ENCODE results near the gene CCNG2. TPM values are rescaled to one million over a fixed set of nuclear protein-coding genes. Genes with fewer than 3 reads are reported as not detected.

The CCNG2 gene
- total RNA-seq, 1 donor from 2014 or later, result 52.7 TPM

DNA sequence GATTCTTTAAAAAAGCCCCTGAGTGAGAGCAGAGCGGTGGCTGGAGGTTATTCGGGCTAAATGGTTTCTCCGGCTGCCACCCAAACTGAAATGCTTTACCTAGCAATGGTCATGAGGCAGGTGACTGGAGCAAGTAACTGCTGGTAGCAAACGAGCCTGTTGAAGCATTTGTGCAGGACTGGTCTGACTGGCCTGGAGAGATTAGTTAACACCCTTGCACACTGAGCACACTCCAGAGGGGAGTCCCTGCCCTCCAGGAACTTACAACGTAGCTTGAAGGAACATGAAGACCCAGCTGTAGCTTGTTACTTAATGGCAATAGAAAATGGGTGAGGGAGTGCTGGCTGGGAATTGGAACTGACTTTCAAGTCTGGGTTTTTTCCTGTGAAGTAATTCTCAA, 40.4 kb downstream of the CCNG2 start:
- no peaks in the 10 kb centered on the region for H3K36me3 ChIP-seq (ENCODE audit: control insufficient read depth in 3 of 3, insufficient read depth in 3 of 3, low read length in 3 of 3)
- no peak overlapping the region for H3K4me3 ChIP-seq (ENCODE audit: low read length in 3 of 3)
- no peak overlapping the region for H3K27ac ChIP-seq (ENCODE audit: low read depth, low read length)
- no peaks in the 10 kb centered on the region for H3K4me1 ChIP-seq (ENCODE audit: control insufficient read depth in 3 of 3, insufficient read depth in 3 of 3, low read length in 3 of 3)
- H3K9me3 ChIP-seq (ENCODE audit: control insufficient read depth in 3 of 3, low read length in 3 of 3), result no peaks in the 10 kb centered on the region
- no peaks in the 10 kb centered on the region for H3K27me3 ChIP-seq (ENCODE audit: control insufficient read depth in 3 of 3, insufficient read depth in 3 of 3, low read length in 3 of 3)
- H3K9ac ChIP-seq (ENCODE audit: low read depth in 1 of 3, low read length in 3 of 3), result no peak overlapping the region

DNA sequence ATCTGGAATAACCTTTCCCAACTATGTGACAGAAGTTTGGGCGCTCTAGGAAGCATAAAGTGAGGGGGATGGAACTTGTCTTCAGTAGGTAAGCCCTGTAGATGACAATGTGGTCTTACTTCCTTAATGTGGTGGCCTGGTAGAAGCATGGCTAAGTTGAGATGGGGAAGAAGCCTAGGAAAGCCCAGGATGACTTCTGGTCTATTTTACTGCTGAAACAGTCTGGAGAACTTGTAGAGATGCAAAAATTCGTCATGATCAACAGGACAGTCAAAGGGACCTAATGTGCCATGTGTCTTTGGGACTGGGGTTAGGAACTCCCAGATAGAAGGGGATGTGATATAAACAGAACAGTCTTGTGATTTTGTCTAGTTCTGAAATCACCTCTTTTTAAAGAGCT, 40.8 kb downstream of the CCNG2 start:
- no peak overlapping the region for H3K9ac ChIP-seq (ENCODE audit: low read depth in 1 of 3, low read length in 3 of 3)
- no peaks in the 10 kb centered on the region for H3K36me3 ChIP-seq (ENCODE audit: control insufficient read depth in 3 of 3, insufficient read depth in 3 of 3, low read length in 3 of 3)
- H3K4me3 ChIP-seq (ENCODE audit: low read length in 3 of 3), result no peak overlapping the region
- H3K4me1 ChIP-seq (ENCODE audit: control insufficient read depth in 3 of 3, insufficient read depth in 3 of 3, low read length in 3 of 3), result no peaks in the 10 kb centered on the region
- no peak overlapping the region for H3K27ac ChIP-seq (ENCODE audit: low read depth, low read length)
- no peaks in the 10 kb centered on the region for H3K27me3 ChIP-seq (ENCODE audit: control insufficient read depth in 3 of 3, insufficient read depth in 3 of 3, low read length in 3 of 3)
- no peaks in the 10 kb centered on the region for H3K9me3 ChIP-seq (ENCODE audit: control insufficient read depth in 3 of 3, low read length in 3 of 3)

- no peaks in the 10 kb centered on the region for H3K36me3 ChIP-seq (ENCODE audit: control insufficient read depth in 3 of 3, insufficient read depth in 3 of 3, low read length in 3 of 3)
- no peak overlapping the region for H3K4me3 ChIP-seq (ENCODE audit: low read length in 3 of 3)
- H3K27ac ChIP-seq (ENCODE audit: low read depth, low read length), result no peak overlapping the region
- H3K4me1 ChIP-seq (ENCODE audit: control insufficient read depth in 3 of 3, insufficient read depth in 3 of 3, low read length in 3 of 3), result no peaks in the 10 kb centered on the region
- no peaks in the 10 kb centered on the region for H3K9me3 ChIP-seq (ENCODE audit: control insufficient read depth in 3 of 3, low read length in 3 of 3)
- no peak overlapping the region for H3K9ac ChIP-seq (ENCODE audit: low read depth in 1 of 3, low read length in 3 of 3)
- peaks cover 0 to 2% (median 0%) of the 10 kb centered on the region in 3 donors for H3K27me3 ChIP-seq (ENCODE audit: control insufficient read depth in 3 of 3, insufficient read depth in 3 of 3, low read length in 3 of 3)
Observed at GRCh38 chr4:77199276-77199675, 42.3 kb downstream of the CCNG2 start.

GRCh38 chr4:77199701-77200100, 42.7 kb downstream of the CCNG2 start:
- no peak overlapping the region for H3K27ac ChIP-seq (ENCODE audit: low read depth, low read length)
- no peak overlapping the region for H3K9ac ChIP-seq (ENCODE audit: low read depth in 1 of 3, low read length in 3 of 3)
- H3K4me3 ChIP-seq (ENCODE audit: low read length in 3 of 3), result no peak overlapping the region
- H3K36me3 ChIP-seq (ENCODE audit: control insufficient read depth in 3 of 3, insufficient read depth in 3 of 3, low read length in 3 of 3), result no peaks in the 10 kb centered on the region
- H3K9me3 ChIP-seq (ENCODE audit: control insufficient read depth in 3 of 3, low read length in 3 of 3), result no peaks in the 10 kb centered on the region
- no peaks in the 10 kb centered on the region for H3K4me1 ChIP-seq (ENCODE audit: control insufficient read depth in 3 of 3, insufficient read depth in 3 of 3, low read length in 3 of 3)
- peaks cover 0 to 2% (median 0%) of the 10 kb centered on the region in 3 donors for H3K27me3 ChIP-seq (ENCODE audit: control insufficient read depth in 3 of 3, insufficient read depth in 3 of 3, low read length in 3 of 3)

GRCh38 chr4:77201343-77201742, 44.3 kb downstream of the CCNG2 start:
- Histone ChIP-seq H3K27me3 (ENCODE audit: control insufficient read depth in 3 of 3, insufficient read depth in 3 of 3, low read length in 3 of 3) (peaks cover 0 to 2% (median 0%) of the 10 kb centered on the region in 3 donors), H3K27ac (ENCODE audit: low read depth, low read length) (no peak overlapping the region), H3K4me1 (ENCODE audit: control insufficient read depth in 3 of 3, insufficient read depth in 3 of 3, low read length in 3 of 3) (no peaks in the 10 kb centered on the region), H3K4me3 (ENCODE audit: low read length in 3 of 3) (no peak overlapping the region), H3K36me3 (ENCODE audit: control insufficient read depth in 3 of 3, insufficient read depth in 3 of 3, low read length in 3 of 3) (no peaks in the 10 kb centered on the region), H3K9me3 (ENCODE audit: control insufficient read depth in 3 of 3, low read length in 3 of 3) (no peaks in the 10 kb centered on the region), H3K9ac (ENCODE audit: low read depth in 1 of 3, low read length in 3 of 3) (no peak overlapping the region)

DNA sequence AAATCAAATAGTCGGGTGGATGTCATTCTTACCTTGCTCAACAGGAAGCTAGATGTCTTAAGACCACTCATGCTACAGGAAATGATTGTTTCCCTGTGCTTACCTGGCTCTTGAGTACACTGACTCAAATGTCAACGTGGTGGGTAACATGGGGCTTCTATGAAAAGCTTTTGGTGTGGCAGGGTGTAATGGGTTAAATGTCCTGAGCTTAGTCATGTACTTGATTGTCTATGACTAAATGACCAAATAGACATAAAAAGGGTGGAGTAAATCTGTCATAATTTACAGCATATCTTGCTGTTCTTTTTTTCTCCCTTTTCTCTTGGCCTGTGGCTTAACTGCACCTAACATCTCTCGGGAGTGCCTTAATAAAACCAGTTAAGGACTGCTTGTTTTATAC, 44.9 kb downstream of the CCNG2 start:
- H3K9ac ChIP-seq (ENCODE audit: low read depth in 1 of 3, low read length in 3 of 3), result no peak overlapping the region
- no peaks in the 10 kb centered on the region for H3K9me3 ChIP-seq (ENCODE audit: control insufficient read depth in 3 of 3, low read length in 3 of 3)
- no peak overlapping the region for H3K4me3 ChIP-seq (ENCODE audit: low read length in 3 of 3)
- peaks cover 0 to 2% (median 0%) of the 10 kb centered on the region in 3 donors for H3K27me3 ChIP-seq (ENCODE audit: control insufficient read depth in 3 of 3, insufficient read depth in 3 of 3, low read length in 3 of 3)
- no peaks in the 10 kb centered on the region for H3K36me3 ChIP-seq (ENCODE audit: control insufficient read depth in 3 of 3, insufficient read depth in 3 of 3, low read length in 3 of 3)
- no peak overlapping the region for H3K27ac ChIP-seq (ENCODE audit: low read depth, low read length)
- H3K4me1 ChIP-seq (ENCODE audit: control insufficient read depth in 3 of 3, insufficient read depth in 3 of 3, low read length in 3 of 3), result no peaks in the 10 kb centered on the region

DNA sequence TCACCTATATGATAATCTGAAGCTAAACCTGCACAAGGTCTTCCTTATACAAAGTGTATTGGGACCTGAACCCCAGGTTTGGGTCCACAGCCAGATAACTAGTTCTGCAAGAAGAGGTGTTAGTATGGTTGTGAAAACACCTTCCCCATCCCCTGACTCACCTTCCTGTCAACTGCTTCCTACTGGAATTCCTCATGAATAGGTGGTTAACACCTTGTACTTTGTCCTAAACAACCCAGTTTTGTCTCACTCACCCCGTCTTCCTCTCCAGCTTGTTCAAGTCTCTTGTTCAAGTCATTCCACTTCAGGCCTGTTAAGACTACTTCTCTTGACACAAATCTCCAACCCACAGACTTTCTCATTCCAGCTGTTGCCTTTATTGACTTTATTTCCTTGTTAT, 45.5 kb downstream of the CCNG2 start:
- no peaks in the 10 kb centered on the region for H3K9me3 ChIP-seq (ENCODE audit: control insufficient read depth in 3 of 3, low read length in 3 of 3)
- H3K4me3 ChIP-seq (ENCODE audit: low read length in 3 of 3), result no peak overlapping the region
- H3K27me3 ChIP-seq (ENCODE audit: control insufficient read depth in 3 of 3, insufficient read depth in 3 of 3, low read length in 3 of 3), result peaks cover 0 to 2% (median 0%) of the 10 kb centered on the region in 3 donors
- H3K27ac ChIP-seq (ENCODE audit: low read depth, low read length), result no peak overlapping the region
- no peak overlapping the region for H3K9ac ChIP-seq (ENCODE audit: low read depth in 1 of 3, low read length in 3 of 3)
- H3K36me3 ChIP-seq (ENCODE audit: control insufficient read depth in 3 of 3, insufficient read depth in 3 of 3, low read length in 3 of 3), result no peaks in the 10 kb centered on the region
- H3K4me1 ChIP-seq (ENCODE audit: control insufficient read depth in 3 of 3, insufficient read depth in 3 of 3, low read length in 3 of 3), result no peaks in the 10 kb centered on the region

- H3K9me3 ChIP-seq (ENCODE audit: control insufficient read depth in 3 of 3, low read length in 3 of 3), result no peaks in the 10 kb centered on the region
- peaks cover 0 to 2% (median 0%) of the 10 kb centered on the region in 3 donors for H3K27me3 ChIP-seq (ENCODE audit: control insufficient read depth in 3 of 3, insufficient read depth in 3 of 3, low read length in 3 of 3)
- no peak overlapping the region for H3K27ac ChIP-seq (ENCODE audit: low read depth, low read length)
- no peaks in the 10 kb centered on the region for H3K36me3 ChIP-seq (ENCODE audit: control insufficient read depth in 3 of 3, insufficient read depth in 3 of 3, low read length in 3 of 3)
- H3K4me3 ChIP-seq (ENCODE audit: low read length in 3 of 3), result no peak overlapping the region
- no peaks in the 10 kb centered on the region for H3K4me1 ChIP-seq (ENCODE audit: control insufficient read depth in 3 of 3, insufficient read depth in 3 of 3, low read length in 3 of 3)
- H3K9ac ChIP-seq (ENCODE audit: low read depth in 1 of 3, low read length in 3 of 3), result no peak overlapping the region
Observed at GRCh38 chr4:77203380-77204197, 46.6 kb downstream of the CCNG2 start.

DNA sequence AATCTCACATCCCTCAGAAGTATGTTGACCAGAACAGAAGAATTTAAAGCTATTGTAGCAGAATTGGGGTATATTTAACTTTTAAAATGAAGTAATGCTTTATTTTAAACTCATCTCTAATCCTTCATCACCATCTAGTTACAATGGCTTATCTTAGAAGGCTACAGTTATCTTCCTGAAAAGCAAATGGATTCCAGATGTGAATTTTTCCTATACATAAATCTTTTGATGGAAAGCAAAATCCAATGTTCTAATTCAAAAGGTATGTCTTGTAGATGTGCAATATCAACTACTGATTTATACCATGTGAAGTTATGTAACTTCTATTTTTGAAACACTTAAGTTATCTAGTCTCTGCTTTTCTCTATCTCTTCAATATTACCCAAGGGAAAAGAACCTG, 47.6 kb downstream of the CCNG2 start:
- no peak overlapping the region for H3K9ac ChIP-seq (ENCODE audit: low read depth in 1 of 3, low read length in 3 of 3)
- H3K9me3 ChIP-seq (ENCODE audit: control insufficient read depth in 3 of 3, low read length in 3 of 3), result no peaks in the 10 kb centered on the region
- H3K27ac ChIP-seq (ENCODE audit: low read depth, low read length), result no peak overlapping the region
- peaks cover 0 to 2% (median 0%) of the 10 kb centered on the region in 3 donors for H3K27me3 ChIP-seq (ENCODE audit: control insufficient read depth in 3 of 3, insufficient read depth in 3 of 3, low read length in 3 of 3)
- H3K4me1 ChIP-seq (ENCODE audit: control insufficient read depth in 3 of 3, insufficient read depth in 3 of 3, low read length in 3 of 3), result no peaks in the 10 kb centered on the region
- no peak overlapping the region for H3K4me3 ChIP-seq (ENCODE audit: low read length in 3 of 3)
- no peaks in the 10 kb centered on the region for H3K36me3 ChIP-seq (ENCODE audit: control insufficient read depth in 3 of 3, insufficient read depth in 3 of 3, low read length in 3 of 3)

DNA sequence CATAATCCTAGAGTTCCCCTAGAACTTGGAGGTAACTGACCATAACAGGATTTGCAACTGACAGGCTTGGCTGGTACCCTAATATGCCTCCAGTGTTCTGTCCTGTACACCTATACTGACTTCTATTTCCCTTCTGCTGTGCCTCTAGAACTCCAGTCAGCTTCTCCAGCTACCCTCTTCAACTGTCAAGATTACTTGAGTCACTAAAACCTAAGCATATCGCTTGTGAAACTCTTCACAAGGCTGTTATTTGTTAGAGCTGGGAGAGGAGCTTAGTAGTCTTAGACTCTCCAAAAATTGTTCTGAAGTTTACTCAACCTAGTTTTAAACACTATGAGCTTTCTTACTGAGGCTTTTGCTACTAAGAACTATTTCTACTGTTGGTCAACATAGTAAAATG, 52.0 kb downstream of the CCNG2 start:
- Histone ChIP-seq H3K27ac (ENCODE audit: low read depth, low read length) (no peak overlapping the region), H3K9ac (ENCODE audit: low read depth in 1 of 3, low read length in 3 of 3) (no peak overlapping the region), H3K4me3 (ENCODE audit: low read length in 3 of 3) (no peak overlapping the region), H3K4me1 (ENCODE audit: control insufficient read depth in 3 of 3, insufficient read depth in 3 of 3, low read length in 3 of 3) (no peaks in the 10 kb centered on the region), H3K9me3 (ENCODE audit: control insufficient read depth in 3 of 3, low read length in 3 of 3) (no peaks in the 10 kb centered on the region), H3K27me3 (ENCODE audit: control insufficient read depth in 3 of 3, insufficient read depth in 3 of 3, low read length in 3 of 3) (no peaks in the 10 kb centered on the region), H3K36me3 (ENCODE audit: control insufficient read depth in 3 of 3, insufficient read depth in 3 of 3, low read length in 3 of 3) (no peaks in the 10 kb centered on the region)
